GM20431 (cell line): ENCODE data around the gene ACTN4.

ENCODE experiments used
- in situ Hi-C: fragments of 300-500 bp; cut with MseI, MboI; formaldehyde crosslinking; loops from one replicate; pipeline ENCODE4 v1.15.0; 2020; ENCODE audit warnings: low sequenced_read_pairs; ENCODE audit not compliant: unreplicated experiment

ACTN4 gene

GRCh38 chr19:38705197-38706019, 58.0 kb downstream of the ACTN4 start:
- in situ Hi-C loops: no loop called here

GRCh38 chr19:38706792-38707511, 59.5 kb downstream of the ACTN4 start:
- in situ Hi-C loops: no loop called here

- in situ Hi-C loops: no loop called here
These were observed 60.2 kb downstream of the ACTN4 start for GRCh38 chr19:38707512-38708114.

GRCh38 chr19:38708413-38709024, 61.1 kb downstream of the ACTN4 start:
- in situ Hi-C loops: no loop called here

GRCh38 chr19:38709119-38709518, 61.7 kb downstream of the ACTN4 start:
- in situ Hi-C loops: no loop called here

GRCh38 chr19:38709671-38710415, 62.4 kb downstream of the ACTN4 start:
- in situ Hi-C loops: no loop called here

GRCh38 chr19:38710416-38710702, 62.9 kb downstream of the ACTN4 start:
- in situ Hi-C loops: no loop called here

GRCh38 chr19:38710928-38711725, 63.7 kb downstream of the ACTN4 start:
- in situ Hi-C loops: no loop called here

GRCh38 chr19:38711726-38712153, 64.3 kb downstream of the ACTN4 start:
- in situ Hi-C loops: no loop called here

- in situ Hi-C loops: no loop called here
These were observed 64.8 kb downstream of the ACTN4 start for GRCh38 chr19:38712161-38712748.

- in situ Hi-C loops: no loop called here
These were observed 65.8 kb downstream of the ACTN4 start for GRCh38 chr19:38713227-38713649.

- in situ Hi-C loops: no loop called here
These were observed 66.4 kb downstream of the ACTN4 start for GRCh38 chr19:38713865-38714264.

- in situ Hi-C loops: no loop called here
These were observed 66.9 kb downstream of the ACTN4 start for GRCh38 chr19:38714354-38714778.

GRCh38 chr19:38715555-38715954, 68.1 kb downstream of the ACTN4 start:
- in situ Hi-C loops: no loop called here

- in situ Hi-C loops: no loop called here
These were observed 69.6 kb downstream of the ACTN4 start for GRCh38 chr19:38717051-38717450.

- in situ Hi-C loops: no loop called here
These were observed 70.4 kb downstream of the ACTN4 start for GRCh38 chr19:38717855-38718254.

GRCh38 chr19:38718747-38719543, 71.5 kb downstream of the ACTN4 start:
- in situ Hi-C loops: no loop called here
